NT2/D1 (cell line): ENCODE results near the gene EXTL1.

Experiments
- SUZ12 ChIP-seq: IDR thresholded peaks from 2 replicates; pipeline ENCODE4 v1.6.1; 2011; ENCODE audit not compliant: insufficient read length, insufficient read depth; ENCODE audit errors: extremely low read depth
- YY1 ChIP-seq: IDR thresholded peaks from 2 replicates; pipeline ENCODE4 v1.6.1; 2011; ENCODE audit not compliant: insufficient read length, insufficient read depth
- ZNF274 ChIP-seq: IDR thresholded peaks from 2 replicates; pipeline ENCODE4 v1.6.1; 2011; ENCODE audit warnings: mild to moderate bottlenecking, low read depth, low read length

GRCh38 chr1:26020330-26020768 is 1.2 kb upstream of the EXTL1 start:
- no peak for TF ChIP-seq ZNF274
- TF ChIP-seq YY1 = no peak
- TF ChIP-seq SUZ12 = no peak
